ENCODE data around the gene FBXL3.
A peak's percentile ranks its signal among the peaks of the same experiment; 100 is the strongest.

DNA sequence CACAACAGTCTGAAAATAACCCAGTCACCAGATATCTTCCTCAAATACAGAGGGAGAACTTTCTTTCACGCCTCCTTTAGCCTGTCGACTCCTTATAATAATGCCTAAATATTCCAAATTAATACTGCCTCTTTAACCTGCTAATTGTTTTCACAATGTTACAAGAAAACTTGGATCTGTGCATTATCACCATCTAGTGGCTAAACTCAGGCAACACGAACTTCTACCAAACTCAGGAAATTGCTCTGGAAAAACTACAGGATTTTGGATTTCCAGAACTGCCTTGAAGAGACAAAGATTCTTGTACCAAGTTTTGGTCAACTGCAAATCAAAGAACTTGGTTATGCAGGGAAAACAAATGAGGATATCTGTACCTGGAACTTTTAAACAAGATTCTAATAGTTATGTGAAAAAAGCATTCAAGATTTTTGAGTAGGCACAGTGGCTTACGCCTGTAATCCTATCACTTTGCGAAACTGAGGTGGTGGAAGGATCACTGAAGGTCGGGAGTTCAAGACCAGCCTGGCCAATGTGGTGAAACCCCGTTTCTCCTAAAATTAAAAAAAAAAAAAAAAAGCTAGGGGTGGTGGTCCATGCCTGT is 24.3 kb downstream of the FBXL3 start:
- TF ChIP-seq, protein P1, sequence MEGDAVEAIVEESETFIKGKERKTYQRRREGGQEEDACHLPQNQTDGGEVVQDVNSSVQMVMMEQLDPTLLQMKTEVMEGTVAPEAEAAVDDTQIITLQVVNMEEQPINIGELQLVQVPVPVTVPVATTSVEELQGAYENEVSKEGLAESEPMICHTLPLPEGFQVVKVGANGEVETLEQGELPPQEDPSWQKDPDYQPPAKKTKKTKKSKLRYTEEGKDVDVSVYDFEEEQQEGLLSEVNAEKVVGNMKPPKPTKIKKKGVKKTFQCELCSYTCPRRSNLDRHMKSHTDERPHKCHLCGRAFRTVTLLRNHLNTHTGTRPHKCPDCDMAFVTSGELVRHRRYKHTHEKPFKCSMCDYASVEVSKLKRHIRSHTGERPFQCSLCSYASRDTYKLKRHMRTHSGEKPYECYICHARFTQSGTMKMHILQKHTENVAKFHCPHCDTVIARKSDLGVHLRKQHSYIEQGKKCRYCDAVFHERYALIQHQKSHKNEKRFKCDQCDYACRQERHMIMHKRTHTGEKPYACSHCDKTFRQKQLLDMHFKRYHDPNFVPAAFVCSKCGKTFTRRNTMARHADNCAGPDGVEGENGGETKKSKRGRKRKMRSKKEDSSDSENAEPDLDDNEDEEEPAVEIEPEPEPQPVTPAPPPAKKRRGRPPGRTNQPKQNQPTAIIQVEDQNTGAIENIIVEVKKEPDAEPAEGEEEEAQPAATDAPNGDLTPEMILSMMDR (IDR thresholded peaks at IDR 0.05), result peak; percentile 60
- no peak for TF ChIP-seq EZH2 (IDR thresholded peaks at IDR 0.05; ENCODE audit: borderline replicate concordance, insufficient read depth, low read depth, low read length, poor library complexity, severe bottlenecking)

Measured in B cell (primary cell).